ENCODE data around the gene DPEP2NB. TPM values are rescaled to one million over a fixed set of nuclear protein-coding genes. Genes with fewer than 3 reads are reported as not detected.
A peak's percentile ranks its signal among the peaks of the same experiment; 100 is the strongest.

The DPEP2NB gene
- total and polyA plus RNA-seq, 2 donors (not counting 3 experiments of a cell fraction or from before 2014, with no cell fraction given), result not detected

GRCh38 chr16:67969254-67970039 is 46.3 kb downstream of the DPEP2NB start:
- TF ChIP-seq MAX (IDR thresholded peaks at IDR 0.05; ENCODE audit: insufficient read depth, insufficient read length) (no peak), POLR2A (IDR thresholded peaks at IDR 0.05; ENCODE audit: low read depth, low read length) (no peak), POLR2AphosphoS5 (IDR thresholded peaks at IDR 0.05; ENCODE audit: insufficient read depth, low read depth, low read length) (no peak), MYC (IDR thresholded peaks at IDR 0.05; ENCODE audit: low read depth, low read length) (no peak), JUN (IDR thresholded peaks at IDR 0.05; ENCODE audit: borderline replicate concordance, insufficient read depth, insufficient read length, low read depth) (no peak), GATA2 (IDR thresholded peaks at IDR 0.05; ENCODE audit: insufficient read depth, insufficient read length, low read depth, low read length) (no peak), EZH2 (IDR thresholded peaks at IDR 0.05; ENCODE audit: borderline replicate concordance, low read depth, low read length, severe bottlenecking) (no peak)
- peaks cover 22% of the 10 kb centered on the region for H3K4me1 ChIP-seq (ENCODE audit: control insufficient read depth, extremely low read depth, insufficient read depth, low read length)
- peak overlapping the region; percentile 77 for H2AFZ ChIP-seq (ENCODE audit: low read depth, low read length)
- no peak for FAIRE-seq
- dilution Hi-C loops (cut with MboI; ENCODE audit: extremely low pct_ligation_motif_present, low sequenced_read_pairs), result no loop called here
- BruUV-seq (replicated peaks), result no TSS peak
- no peaks in the 10 kb centered on the region for H3K9me1 ChIP-seq (replicated peaks; ENCODE audit: control insufficient read depth, extremely low read depth, insufficient read depth, low read length)
- H3K4me2 ChIP-seq (ENCODE audit: insufficient read depth, low read length), result peak overlapping the region; percentile 78
- peak overlapping the region; percentile 70 for H3K27ac ChIP-seq (ENCODE audit: insufficient read depth, low read depth, low read length)
- peak; percentile 20 for DNase-seq (ENCODE audit: low read depth, low spot score)
- POLR2A ChIA-PET, result no interaction called here
- no peaks in the 10 kb centered on the region for H3K36me3 ChIP-seq (ENCODE audit: control insufficient read depth in 2 of 2, extremely low read depth in 1 of 2, insufficient read depth in 2 of 2, low read length in 2 of 2)
- peak overlapping the region; percentile 91 for H3K9ac ChIP-seq (replicated peaks; ENCODE audit: extremely low read depth, insufficient read depth, low read length)
- H3K9me3 ChIP-seq (replicated peaks; ENCODE audit: control insufficient read depth, insufficient read depth, low read length), result no peaks in the 10 kb centered on the region
- CTCF ChIA-PET, result interaction anchor here (1.0 to 1.3 kb wide), 3 partner anchors 11 to 153 kb away, joined by 3 to 6 read pairs (median 3); no protein-coding TSS in a partner anchor
- no peaks in the 10 kb centered on the region for H3K27me3 ChIP-seq (ENCODE audit: control insufficient read depth in 2 of 2, insufficient read depth in 2 of 2, low read length in 2 of 2)
- peak overlapping the region; percentile 49 to 97 (median 92) for H3K4me3 ChIP-seq (replicated peaks in 1 of 3; ENCODE audit: insufficient read depth in 1 of 3, low read depth in 1 of 3, low read length in 3 of 3)
- intact Hi-C loops (cut with micrococcal nuclease), result no loop called here
- peaks cover 37% of the 10 kb centered on the region for H3K79me2 ChIP-seq (ENCODE audit: control insufficient read depth, insufficient read depth, low read length)
- H4K20me1 ChIP-seq (replicated peaks; ENCODE audit: control insufficient read depth, extremely low read depth, insufficient read depth, low read length), result no peaks in the 10 kb centered on the region

All from endothelial cell of umbilical vein (primary cell).